Measurements from ENCODE around the gene PI4KB.

DNA sequence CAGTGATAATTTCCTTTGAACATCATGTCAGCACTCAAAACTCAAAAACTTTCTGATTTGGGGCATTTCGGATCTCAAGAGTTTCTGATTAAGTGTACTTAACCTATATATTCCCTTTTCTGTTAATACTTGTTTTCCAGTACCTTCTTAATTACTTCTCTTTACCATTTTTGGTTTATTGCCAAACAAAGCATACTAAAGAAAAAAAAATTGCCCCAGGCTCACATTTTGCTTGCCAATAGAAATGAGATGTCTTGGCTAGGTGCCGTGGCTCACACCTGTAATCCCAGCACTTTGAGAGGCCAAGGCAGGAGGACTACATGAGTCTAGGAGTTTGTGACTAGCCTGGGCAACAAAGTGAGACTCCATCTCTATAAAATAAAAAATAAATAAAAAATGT is 67.9 kb downstream of the PI4KB start:
- TF ChIP-seq, protein P1, sequence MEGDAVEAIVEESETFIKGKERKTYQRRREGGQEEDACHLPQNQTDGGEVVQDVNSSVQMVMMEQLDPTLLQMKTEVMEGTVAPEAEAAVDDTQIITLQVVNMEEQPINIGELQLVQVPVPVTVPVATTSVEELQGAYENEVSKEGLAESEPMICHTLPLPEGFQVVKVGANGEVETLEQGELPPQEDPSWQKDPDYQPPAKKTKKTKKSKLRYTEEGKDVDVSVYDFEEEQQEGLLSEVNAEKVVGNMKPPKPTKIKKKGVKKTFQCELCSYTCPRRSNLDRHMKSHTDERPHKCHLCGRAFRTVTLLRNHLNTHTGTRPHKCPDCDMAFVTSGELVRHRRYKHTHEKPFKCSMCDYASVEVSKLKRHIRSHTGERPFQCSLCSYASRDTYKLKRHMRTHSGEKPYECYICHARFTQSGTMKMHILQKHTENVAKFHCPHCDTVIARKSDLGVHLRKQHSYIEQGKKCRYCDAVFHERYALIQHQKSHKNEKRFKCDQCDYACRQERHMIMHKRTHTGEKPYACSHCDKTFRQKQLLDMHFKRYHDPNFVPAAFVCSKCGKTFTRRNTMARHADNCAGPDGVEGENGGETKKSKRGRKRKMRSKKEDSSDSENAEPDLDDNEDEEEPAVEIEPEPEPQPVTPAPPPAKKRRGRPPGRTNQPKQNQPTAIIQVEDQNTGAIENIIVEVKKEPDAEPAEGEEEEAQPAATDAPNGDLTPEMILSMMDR (IDR thresholded peaks at IDR 0.05): no peak
- no peak for TF ChIP-seq EP300 (IDR thresholded peaks at IDR 0.05)
- no peak for TF ChIP-seq POLR2A (IDR thresholded peaks at IDR 0.05)
